GM12865 (cell line): Measurements from ENCODE around the gene TMC1.
"Not testable (repeated sequence)": the region's sequence is repeated elsewhere in the genome, so short reads cannot be mapped to it uniquely, and the experiment has no call there.

Source experiments
- DNase-seq: peaks from one replicate; pipeline ENCODE4 v3.0.0; 2010; ENCODE audit warnings: low read depth
- H3K4me3 ChIP-seq: 2 replicates; pipeline ENCODE4 v1.5.1; 2011; ENCODE audit warnings: mild to moderate bottlenecking, low read depth, low read length, control low read depth
- TF ChIP-seq, protein P1 (sequence below): IDR thresholded peaks from 2 replicates; pipeline ENCODE4 v1.5.1; 2011; ENCODE audit warnings: low read length, control low read depth, low read depth, inconsistent platforms; ENCODE audit not compliant: insufficient read depth; ENCODE audit errors: missing control alignments

The TMC1 gene

DNA sequence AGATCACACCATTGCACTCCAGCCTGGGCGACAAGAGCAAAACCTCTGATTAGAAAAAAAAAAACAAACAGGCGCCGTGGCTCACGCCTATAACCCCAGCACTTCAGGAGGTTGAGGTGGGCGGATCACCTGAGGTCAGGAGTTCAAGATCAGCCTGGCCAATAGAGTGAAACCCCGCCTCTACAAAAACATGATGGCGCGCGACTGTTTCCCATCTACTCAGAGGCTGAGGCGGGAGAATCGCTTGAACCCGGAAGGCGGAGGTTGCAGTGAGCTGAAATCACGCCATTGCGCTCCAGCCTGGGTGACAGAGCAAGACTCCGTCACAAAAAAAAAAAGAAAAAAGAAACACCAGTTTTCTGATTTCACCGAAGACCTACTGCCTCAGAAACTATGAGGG lies at the start of gene TMC1:
TMC1 (plus strand) TSS at position 193 of the 400 bp plus-strand sequence. CDS start 127,041 bp downstream, outside the sequence.
- not testable (repeated sequence) for DNase-seq

DNA sequence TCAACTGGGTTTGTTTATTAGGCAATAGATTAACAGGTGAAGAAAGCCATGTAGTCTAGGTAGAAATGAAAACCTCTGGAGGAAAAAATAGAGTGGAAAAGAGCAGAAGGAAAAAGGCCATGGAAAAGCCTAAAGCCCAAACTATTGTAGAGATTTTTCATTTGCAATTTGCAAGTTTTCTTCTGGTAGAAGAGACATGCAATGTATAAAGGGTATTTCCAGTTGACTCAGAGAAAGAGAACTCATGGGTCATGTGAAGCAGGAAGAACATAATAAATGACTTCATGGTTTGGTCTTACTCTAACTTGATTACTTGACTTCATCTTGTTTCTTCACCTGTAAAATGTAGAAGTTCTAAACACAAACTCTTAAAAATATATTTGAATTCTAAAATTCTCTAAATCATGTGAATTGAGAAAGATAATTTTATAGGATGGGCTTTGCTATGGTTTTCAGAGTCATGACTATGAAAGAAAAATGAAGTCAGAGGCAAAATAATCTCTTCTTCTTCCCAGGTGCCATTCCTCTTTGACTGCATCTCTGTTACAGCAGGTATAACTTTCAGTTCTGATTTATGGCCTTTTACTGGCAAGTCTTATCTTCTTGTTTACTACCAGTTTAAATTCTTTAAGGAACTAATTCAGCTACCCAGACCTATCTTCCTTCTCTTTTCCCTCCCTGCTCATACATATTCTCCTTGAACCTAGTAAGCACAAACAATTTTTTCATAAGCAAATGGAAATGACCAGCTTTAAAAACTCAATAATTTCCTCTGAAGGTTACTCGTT lies 47.7 kb upstream of the TMC1 start:
- TF ChIP-seq, protein P1, sequence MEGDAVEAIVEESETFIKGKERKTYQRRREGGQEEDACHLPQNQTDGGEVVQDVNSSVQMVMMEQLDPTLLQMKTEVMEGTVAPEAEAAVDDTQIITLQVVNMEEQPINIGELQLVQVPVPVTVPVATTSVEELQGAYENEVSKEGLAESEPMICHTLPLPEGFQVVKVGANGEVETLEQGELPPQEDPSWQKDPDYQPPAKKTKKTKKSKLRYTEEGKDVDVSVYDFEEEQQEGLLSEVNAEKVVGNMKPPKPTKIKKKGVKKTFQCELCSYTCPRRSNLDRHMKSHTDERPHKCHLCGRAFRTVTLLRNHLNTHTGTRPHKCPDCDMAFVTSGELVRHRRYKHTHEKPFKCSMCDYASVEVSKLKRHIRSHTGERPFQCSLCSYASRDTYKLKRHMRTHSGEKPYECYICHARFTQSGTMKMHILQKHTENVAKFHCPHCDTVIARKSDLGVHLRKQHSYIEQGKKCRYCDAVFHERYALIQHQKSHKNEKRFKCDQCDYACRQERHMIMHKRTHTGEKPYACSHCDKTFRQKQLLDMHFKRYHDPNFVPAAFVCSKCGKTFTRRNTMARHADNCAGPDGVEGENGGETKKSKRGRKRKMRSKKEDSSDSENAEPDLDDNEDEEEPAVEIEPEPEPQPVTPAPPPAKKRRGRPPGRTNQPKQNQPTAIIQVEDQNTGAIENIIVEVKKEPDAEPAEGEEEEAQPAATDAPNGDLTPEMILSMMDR: no peak
- no peak overlapping the region for H3K4me3 ChIP-seq
- peak; percentile 72 for DNase-seq

More for the DNA sequence above, at the start of gene TMC1:
- not testable (repeated sequence) for H3K4me3 ChIP-seq

DNA sequence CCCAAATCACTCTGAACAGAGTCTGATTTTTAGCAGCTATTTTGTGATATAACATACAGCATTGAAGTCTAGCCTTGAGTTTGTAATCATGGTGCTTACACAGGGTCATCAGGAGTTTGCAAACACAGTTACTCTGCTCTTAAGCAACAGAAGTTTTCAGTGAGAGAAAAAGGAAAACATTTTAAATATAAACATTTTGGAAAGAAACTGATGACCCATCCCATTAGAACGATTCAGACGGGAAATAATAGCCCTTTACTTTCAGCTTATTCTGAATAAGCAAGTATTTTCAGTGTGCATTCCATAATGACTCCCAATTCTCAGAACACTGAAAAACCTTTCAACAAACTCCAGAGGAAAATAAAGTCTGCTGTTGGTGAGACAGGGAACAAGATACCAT lies 46.7 kb upstream of the TMC1 start:
- TF ChIP-seq, protein P1: no peak
- H3K4me3 ChIP-seq: no peak overlapping the region
- DNase-seq: no peak

DNA sequence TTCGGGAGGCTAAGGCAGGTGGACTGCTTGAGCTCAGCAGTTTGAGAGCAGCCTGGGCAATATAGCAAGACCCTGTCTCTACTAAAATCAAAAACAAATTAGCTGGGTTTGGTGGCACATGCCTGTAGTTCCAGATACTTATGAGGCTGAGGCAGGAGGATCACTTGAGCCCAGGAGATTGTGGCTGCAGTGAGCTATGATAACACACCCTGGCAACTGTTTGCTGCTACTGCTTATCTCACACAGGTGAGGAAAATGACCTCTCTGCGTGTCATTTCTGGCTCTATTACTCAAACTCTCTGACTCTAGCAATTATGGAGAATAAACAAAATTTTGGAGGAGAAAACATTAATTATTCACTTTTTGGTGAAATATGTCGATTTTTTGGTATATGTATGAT lies 45.3 kb upstream of the TMC1 start:
- TF ChIP-seq, protein P1: no peak
- no peak for DNase-seq
- no peak overlapping the region for H3K4me3 ChIP-seq

DNA sequence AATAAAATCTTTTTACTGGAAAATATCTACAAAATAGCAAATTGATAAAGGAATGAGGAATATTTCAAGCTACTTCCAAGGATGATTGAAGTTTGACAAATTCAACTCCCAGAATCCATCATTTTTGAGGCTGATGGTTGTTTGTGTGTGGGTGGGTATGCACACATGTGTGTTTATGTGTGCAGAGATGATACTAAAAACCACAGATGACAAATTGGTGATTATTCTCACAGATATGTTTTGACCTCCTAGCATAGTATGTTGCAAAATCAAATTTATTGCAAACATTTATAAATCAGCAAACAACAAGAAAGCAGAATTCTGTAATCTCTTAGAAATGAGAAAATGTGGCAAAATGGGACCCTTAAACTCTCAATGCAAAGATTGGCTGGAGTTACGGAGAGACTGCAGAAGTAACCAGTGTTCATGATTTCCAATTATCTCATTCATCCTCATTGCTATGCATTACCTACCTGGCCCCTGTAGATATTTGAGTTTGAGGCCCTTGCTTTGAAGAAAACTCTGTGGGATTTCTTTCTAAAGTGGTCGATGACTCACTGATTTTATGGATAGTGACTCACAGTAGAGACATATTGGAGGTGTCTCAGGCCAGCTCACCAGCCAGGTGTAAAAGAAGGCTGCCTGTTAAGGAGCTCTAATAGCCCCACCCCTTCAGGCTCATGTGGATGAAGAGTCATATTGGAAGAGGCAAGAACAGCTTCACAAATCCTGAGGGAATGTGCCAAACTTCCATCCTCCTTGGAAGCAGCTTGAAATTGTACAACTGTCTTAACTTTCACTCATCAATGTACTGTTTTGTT lies 44.6 kb upstream of the TMC1 start:
- TF ChIP-seq, protein P1: no peak
- DNase-seq: no peak
- H3K4me3 ChIP-seq: no peak overlapping the region

DNA sequence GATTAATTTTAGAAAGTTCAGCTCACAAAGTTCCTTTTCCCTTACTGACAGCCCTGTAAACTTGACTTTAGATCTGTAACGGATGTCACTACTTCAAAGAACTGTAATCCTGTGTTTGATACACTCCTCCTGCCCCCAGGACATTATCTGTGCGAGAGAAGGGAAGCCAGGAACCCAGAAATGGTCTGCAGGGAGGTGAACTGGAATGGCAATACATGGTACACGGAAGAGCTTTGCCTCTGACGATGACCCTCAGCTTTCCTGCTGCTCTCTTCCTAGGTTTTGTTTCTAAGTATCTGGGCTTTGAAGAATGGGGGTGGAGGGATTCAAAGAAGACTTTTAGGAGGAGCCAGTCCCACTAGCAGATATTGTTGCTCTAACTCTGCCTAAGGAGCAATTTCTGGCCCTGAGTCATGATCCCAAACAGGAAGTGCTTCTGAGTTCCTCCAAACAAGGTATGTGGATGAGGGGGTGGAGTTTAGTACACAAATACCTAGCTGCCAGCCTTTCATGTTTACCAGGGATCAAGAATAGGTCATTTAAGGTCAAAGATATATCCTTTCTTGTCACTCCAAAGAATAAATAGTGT lies 43.4 kb upstream of the TMC1 start:
- DNase-seq: peak; percentile 12
- H3K4me3 ChIP-seq: no peak overlapping the region
- TF ChIP-seq, protein P1: no peak

DNA sequence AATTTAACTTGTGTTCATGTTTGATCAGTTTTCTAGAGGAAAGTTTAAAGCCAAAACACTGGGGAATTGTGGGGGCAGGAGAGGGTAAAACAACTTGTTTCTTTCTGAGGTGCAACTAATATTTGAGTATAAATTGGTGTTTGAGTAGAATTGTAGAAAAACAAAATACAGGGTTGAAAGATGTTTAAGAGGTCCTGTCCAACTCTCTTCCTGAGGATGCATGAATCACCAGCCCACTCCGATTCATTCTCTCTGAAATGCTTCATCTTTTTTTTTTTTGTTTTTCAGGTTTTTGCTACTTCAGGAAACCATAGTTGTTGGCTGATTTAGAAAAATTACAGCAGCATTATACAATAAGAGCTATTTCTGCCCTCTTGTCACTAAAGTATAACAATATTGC lies 42.4 kb upstream of the TMC1 start:
- TF ChIP-seq, protein P1: no peak
- DNase-seq: no peak
- H3K4me3 ChIP-seq: no peak overlapping the region

DNA sequence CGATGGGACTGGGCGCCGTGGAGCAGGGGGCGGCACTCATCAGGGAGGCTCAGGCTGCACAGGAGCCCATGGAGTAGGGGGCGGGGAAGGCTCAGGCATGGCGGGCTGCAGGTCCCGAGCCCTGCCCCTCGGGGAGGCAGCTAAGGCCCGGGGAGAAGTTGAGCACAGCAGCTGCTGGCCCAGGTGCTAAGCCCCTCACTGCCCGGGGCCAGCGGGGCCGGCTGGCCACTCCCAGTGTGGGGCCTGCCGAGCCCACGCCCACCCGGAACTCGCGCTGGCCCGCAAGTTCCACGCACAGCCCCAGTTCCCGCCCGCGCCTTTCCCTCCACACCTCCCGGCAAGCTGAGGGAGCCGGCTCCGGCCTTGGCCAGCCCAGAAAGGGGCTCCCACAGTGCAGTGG lies 41.1 kb upstream of the TMC1 start:
- H3K4me3 ChIP-seq, DNase-seq: not testable (repeated sequence)
